CD14-positive monocyte (primary cell): ENCODE measurements around the gene GRK1. TPM values are rescaled to one million over a fixed set of nuclear protein-coding genes. Genes with fewer than 3 reads are reported as not detected.
"Not testable (repeated sequence)": the region's sequence is repeated elsewhere in the genome, so short reads cannot be mapped to it uniquely, and the experiment has no call there.

Experiments used
- DNase-seq, 3 donors: peaks; one replicate each; pipeline ENCODE4 v3.0.0-alpha.2; 2011 to 2022
- H2AFZ ChIP-seq: 2 replicates; pipeline ENCODE4 v1.6.0; 2012; ENCODE audit warnings: mild to moderate bottlenecking, low read depth, low read length, inconsistent platforms; ENCODE audit not compliant: insufficient read depth, poor library complexity, severe bottlenecking
- H3K27ac ChIP-seq, 2 donors: 1 replicate in 1 of 2; 2 replicates in 1 of 2; pipeline ENCODE4 v1.5.1; 2012 to 2013; ENCODE audit warnings: low read length in 2 of 2, control low read depth in 1 of 2, inconsistent platforms in 1 of 2, low read depth in 1 of 2, mild to moderate bottlenecking in 1 of 2
- H3K27me3 ChIP-seq, 2 donors: one replicate each; pipeline versions ENCODE4 v1.6.0 to v1.6.1; 2011 to 2013; ENCODE audit warnings: low read length in 2 of 2; ENCODE audit not compliant: control insufficient read depth in 2 of 2, insufficient read depth in 2 of 2
- H3K36me3 ChIP-seq, 2 donors: replicated peaks in 1 of 2; 1 replicate in 1 of 2; 2 replicates in 1 of 2; pipeline versions ENCODE4 v1.5.1 to v1.6.1; 2012 to 2013; ENCODE audit warnings: low read length in 2 of 2, control low read depth in 1 of 2, inconsistent platforms in 1 of 2, mild to moderate bottlenecking in 1 of 2; ENCODE audit not compliant: insufficient read depth in 2 of 2, control insufficient read depth in 1 of 2
- H3K4me1 ChIP-seq, 2 donors: 1 replicate in 1 of 2; 2 replicates in 1 of 2; pipeline versions ENCODE4 v1.5.1 to v1.6.1; 2012 to 2013; ENCODE audit warnings: low read length in 2 of 2, control low read depth in 1 of 2, inconsistent platforms in 1 of 2, mild to moderate bottlenecking in 1 of 2, moderate library complexity in 1 of 2; ENCODE audit not compliant: insufficient read depth in 2 of 2, control insufficient read depth in 1 of 2
- H3K4me2 ChIP-seq: replicated peaks from 2 replicates; pipeline ENCODE3; 2012; ENCODE audit warnings: low read length, moderate library complexity, mild to moderate bottlenecking; ENCODE audit not compliant: poor library complexity, severe bottlenecking; ENCODE audit errors: extremely low read depth
- H3K4me3 ChIP-seq, 3 experiments: fragments of 200-600 bp in 1 of 3; sonication (generic) in 1 of 3; replicated peaks in 1 of 3; 1 replicate in 2 of 3; 2 replicates in 1 of 3; pipeline ENCODE4 v1.5.1; 2011 to 2013; ENCODE audit warnings: low read length in 3 of 3, mild to moderate bottlenecking in 3 of 3, control low read depth in 2 of 3, low read depth in 2 of 3, inconsistent platforms in 1 of 3, moderate library complexity in 1 of 3
- H3K79me2 ChIP-seq: 2 replicates; pipeline ENCODE4 v1.6.0; 2012; ENCODE audit warnings: mild to moderate bottlenecking, control low read depth, inconsistent platforms, low read length, moderate library complexity; ENCODE audit not compliant: insufficient read depth
- H3K9ac ChIP-seq: 2 replicates; pipeline ENCODE4 v1.6.0; 2017; ENCODE audit warnings: low read length, mild to moderate bottlenecking; ENCODE audit not compliant: insufficient read depth, poor library complexity, severe bottlenecking
- H3K9me3 ChIP-seq, 2 donors: replicated peaks in 1 of 2; 1 replicate in 1 of 2; 2 replicates in 1 of 2; pipeline versions ENCODE4 v1.5.1 to v1.6.1; 2012 to 2013; ENCODE audit warnings: low read length in 2 of 2, control low read depth in 1 of 2; ENCODE audit not compliant: control insufficient read depth in 1 of 2, insufficient read depth in 1 of 2
- H4K20me1 ChIP-seq: 2 replicates; pipeline ENCODE4 v1.6.0; 2012; ENCODE audit warnings: mild to moderate bottlenecking, low read length, control low read depth, moderate library complexity; ENCODE audit not compliant: insufficient read depth
- H3K27ac Mint-ChIP-seq, 7 donors: one replicate each; pipeline ENCODE4 v1.8.0; 2020; ENCODE audit warnings: mild to moderate bottlenecking in 7 of 7, mixed read lengths in 7 of 7, moderate library complexity in 6 of 7, inconsistent platforms in 2 of 7
- H3K27me3 Mint-ChIP-seq, 3 donors: one replicate each; pipeline ENCODE4 v1.8.0; 2021 to 2022; ENCODE audit warnings: low read depth in 3 of 3, mild to moderate bottlenecking in 3 of 3, mixed read lengths in 3 of 3, moderate library complexity in 3 of 3, inconsistent platforms in 1 of 3
- H3K36me3 Mint-ChIP-seq, 2 donors: one replicate each; pipeline ENCODE4 v1.8.0; 2020; ENCODE audit warnings: mixed read lengths in 2 of 2, inconsistent platforms in 1 of 2, mild to moderate bottlenecking in 1 of 2
- H3K4me1 Mint-ChIP-seq: one replicate; pipeline ENCODE4 v1.8.0; 2020; ENCODE audit warnings: mild to moderate bottlenecking, mixed read lengths
- H3K4me3 Mint-ChIP-seq, 2 donors: one replicate each; pipeline ENCODE4 v1.8.0; 2020; ENCODE audit warnings: mild to moderate bottlenecking in 2 of 2, mixed read lengths in 2 of 2, moderate library complexity in 1 of 2
- H3K9me3 Mint-ChIP-seq, 7 donors: one replicate each; pipeline ENCODE4 v1.8.0; 2020 to 2022; ENCODE audit warnings: mixed read lengths in 7 of 7, mild to moderate bottlenecking in 6 of 7, moderate library complexity in 6 of 7, inconsistent platforms in 2 of 7
- CTCF ChIP-seq: fragments of 200-600 bp; IDR thresholded peaks from one replicate; pipeline ENCODE4 v1.8.0; 2022; ENCODE audit warnings: antibody characterized with exemption, mild to moderate bottlenecking
- WGBS: methylation state at CpG from one replicate; pipeline ENCODE4 v1.1.5; 2013; ENCODE audit warnings: missing lambda C conversion rate; ENCODE audit not compliant: insufficient coverage; 5-methylcytosine and 5-hydroxymethylcytosine counted together
- intact Hi-C, 2 donors: fragments of 100-400 bp; cut with micrococcal nuclease; formaldehyde crosslinking; loops; one replicate each; pipeline versions ENCODE4 v1.15.0 to v1.15.1; 2023
- polyA plus RNA-seq, 3 donors: library from polyadenylated mRNA; depleted of rRNA in 1 of 3; unstranded in 2 of 3; stranded (reverse) in 1 of 3; fragments of 300-500 nt in 2 of 3; fragments of >200 nt in 1 of 3; fragmentation: Illumina TruSeq in 2 of 3; gene quantifications; 1 replicate in 2 of 3; 2 replicates in 1 of 3; pipeline ENCODE4 v1.2.3, GENCODE V29; 2012 to 2021

Gene GRK1
- polyA plus RNA-seq, 3 donors = not detected

- Histone ChIP-seq H2AFZ (no peak overlapping the region), H3K9ac (no peak overlapping the region), H3K79me2 (no peaks in the 10 kb centered on the region), H3K4me1 (peaks cover 0 to 2% of the 10 kb centered on the region in 2 donors), H3K27ac (no peak overlapping the region), H3K27me3 (no peaks in the 10 kb centered on the region), H3K4me2 (no peak overlapping the region), H3K9me3 (peaks cover 8 to 15% of the 10 kb centered on the region in 2 donors), H3K36me3 (no peaks in the 10 kb centered on the region), H3K4me3 (no peak overlapping the region), H4K20me1 (no peaks in the 10 kb centered on the region)
- Mint-ChIP-seq H3K9me3 (peaks cover 0 to 17% (median 7%) of the 10 kb centered on the region in 7 donors), H3K4me1 (peaks cover under 1% of the 10 kb centered on the region), H3K4me3 (no peak overlapping the region), H3K27ac (peak overlapping the region in 1 of 7 donors; percentile 42), H3K27me3 (peaks cover 3 to 25% (median 13%) of the 10 kb centered on the region in 3 donors), H3K36me3 (no peaks in the 10 kb centered on the region)
- 97% methylated on average over 19 of the region's 19 CpGs for WGBS
- intact Hi-C loops = no loop called here
- DNase-seq = no peak
- TF ChIP-seq CTCF = no peak
Measured at GRCh38 chr13:113751491-113751890, 84.5 kb downstream of the GRK1 start.

GRCh38 chr13:113752211-113752986, 85.4 kb downstream of the GRK1 start:
- Mint-ChIP-seq H3K9me3 (peaks cover 0 to 17% (median 9%) of the 10 kb centered on the region in 7 donors), H3K27me3 (peaks cover 3 to 28% (median 13%) of the 10 kb centered on the region in 3 donors)
- intact Hi-C loops, H3K27me3 ChIP-seq, H3K27ac Mint-ChIP-seq, H3K4me1 Mint-ChIP-seq, H3K36me3 ChIP-seq, H3K79me2 ChIP-seq, H2AFZ ChIP-seq, DNase-seq, H3K4me2 ChIP-seq, H3K27ac ChIP-seq, H3K4me1 ChIP-seq, H3K4me3 ChIP-seq, H3K4me3 Mint-ChIP-seq, H3K9ac ChIP-seq, H3K36me3 Mint-ChIP-seq, H4K20me1 ChIP-seq: not testable (repeated sequence)
- 99% methylated on average over 26 of the region's 78 CpGs for WGBS
- peaks cover 8 to 15% of the 10 kb centered on the region in 2 donors for H3K9me3 ChIP-seq
